ENCODE measurements around the gene GRAMD1A. TPM values are rescaled to one million over a fixed set of nuclear protein-coding genes. Genes with fewer than 3 reads are reported as not detected.

GRAMD1A gene
- total RNA-seq, 2 experiments from 2014 or later: 221 to 229 TPM

DNA sequence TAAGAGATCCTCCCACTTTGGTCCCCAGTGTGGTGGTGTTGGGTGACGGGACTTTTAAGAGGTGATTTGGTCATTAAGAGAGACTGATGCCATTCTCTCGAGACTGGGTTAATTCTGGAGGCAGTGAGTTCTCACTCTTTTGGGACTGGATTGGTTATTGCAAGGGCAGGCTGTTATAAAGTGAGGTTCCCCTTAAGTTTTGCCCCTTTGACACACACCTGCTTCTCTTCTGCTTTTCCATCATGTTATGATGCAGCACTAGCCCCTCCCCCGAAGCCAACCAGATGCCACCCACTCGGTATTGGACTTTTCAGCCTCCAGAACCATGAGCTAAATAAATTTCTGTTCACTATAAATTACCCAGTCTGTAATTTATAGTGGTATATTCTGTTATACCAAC lies 16.3 kb upstream of the GRAMD1A start:
- TF ChIP-seq, protein P1, sequence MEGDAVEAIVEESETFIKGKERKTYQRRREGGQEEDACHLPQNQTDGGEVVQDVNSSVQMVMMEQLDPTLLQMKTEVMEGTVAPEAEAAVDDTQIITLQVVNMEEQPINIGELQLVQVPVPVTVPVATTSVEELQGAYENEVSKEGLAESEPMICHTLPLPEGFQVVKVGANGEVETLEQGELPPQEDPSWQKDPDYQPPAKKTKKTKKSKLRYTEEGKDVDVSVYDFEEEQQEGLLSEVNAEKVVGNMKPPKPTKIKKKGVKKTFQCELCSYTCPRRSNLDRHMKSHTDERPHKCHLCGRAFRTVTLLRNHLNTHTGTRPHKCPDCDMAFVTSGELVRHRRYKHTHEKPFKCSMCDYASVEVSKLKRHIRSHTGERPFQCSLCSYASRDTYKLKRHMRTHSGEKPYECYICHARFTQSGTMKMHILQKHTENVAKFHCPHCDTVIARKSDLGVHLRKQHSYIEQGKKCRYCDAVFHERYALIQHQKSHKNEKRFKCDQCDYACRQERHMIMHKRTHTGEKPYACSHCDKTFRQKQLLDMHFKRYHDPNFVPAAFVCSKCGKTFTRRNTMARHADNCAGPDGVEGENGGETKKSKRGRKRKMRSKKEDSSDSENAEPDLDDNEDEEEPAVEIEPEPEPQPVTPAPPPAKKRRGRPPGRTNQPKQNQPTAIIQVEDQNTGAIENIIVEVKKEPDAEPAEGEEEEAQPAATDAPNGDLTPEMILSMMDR (IDR thresholded peaks at IDR 0.05): no peak

DNA sequence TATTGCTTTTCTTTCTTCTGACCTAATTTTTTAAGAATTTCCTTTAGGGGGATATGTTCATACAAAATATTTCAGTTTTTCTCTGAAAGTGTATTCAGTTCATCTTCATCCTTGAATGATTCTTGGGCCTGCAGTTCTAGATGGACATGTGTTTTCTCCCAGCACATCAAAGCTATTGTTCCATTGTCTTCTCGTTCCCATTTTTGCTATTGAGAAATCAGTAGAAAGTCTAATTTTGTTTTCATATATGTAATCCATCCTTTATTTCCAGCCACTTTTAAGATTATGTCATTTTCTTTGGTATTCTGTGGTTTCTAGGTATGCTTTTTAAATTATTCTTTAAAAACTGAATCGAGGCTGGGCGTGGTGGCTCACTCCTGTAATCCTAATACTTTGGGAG lies 15.8 kb upstream of the GRAMD1A start:
- Mint-ChIP-seq H3K27ac (no peak overlapping the region), H3K36me3 (ENCODE audit: low read depth) (no peaks in the 10 kb centered on the region), H3K9me3 (no peaks in the 10 kb centered on the region), H3K4me3 (no peak overlapping the region), H3K27me3 (no peaks in the 10 kb centered on the region), H3K4me1 (ENCODE audit: low read depth) (peaks cover 16% of the 10 kb centered on the region)
- Histone ChIP-seq H3K4me1 (ENCODE audit: insufficient read depth, low read length) (peaks cover 11% of the 10 kb centered on the region), H3K4me3 (ENCODE audit: low read length) (no peak overlapping the region), H3K9me3 (ENCODE audit: control insufficient read depth in 1 of 2, insufficient read depth in 1 of 2, low read length in 2 of 2) (no peaks in the 10 kb centered on the region), H3K27ac (ENCODE audit: low read depth in 1 of 2, low read length in 2 of 2) (no peak overlapping the region), H3K27me3 (ENCODE audit: control insufficient read depth in 1 of 2, insufficient read depth in 2 of 2, low read length in 2 of 2) (no peaks in the 10 kb centered on the region), H3K36me3 (ENCODE audit: insufficient read depth, low read length) (no peaks in the 10 kb centered on the region)
- ChIA-PET CTCF (no interaction called here), POLR2A (interaction anchor here (0.8 to 1.0 kb wide), 2 partner anchors 12 to 30 kb away, joined by 3 read pairs; no protein-coding TSS in a partner anchor)
- intact Hi-C loops (cut with DNase I, micrococcal nuclease): no loop called here
- TF ChIP-seq, protein P1 (IDR thresholded peaks at IDR 0.05): no peak
- DNase-seq (no peak), ATAC-seq (ENCODE audit: poor library complexity) (no peak)

More for the DNA sequence above, 16.3 kb upstream of the GRAMD1A start:
- no peak for DNase-seq
- H3K9me3 ChIP-seq (ENCODE audit: control insufficient read depth in 1 of 2, insufficient read depth in 1 of 2, low read length in 2 of 2): no peaks in the 10 kb centered on the region
- H3K4me3 Mint-ChIP-seq: no peak overlapping the region
- no peak overlapping the region for H3K27ac Mint-ChIP-seq
- H3K36me3 ChIP-seq (ENCODE audit: insufficient read depth, low read length): no peaks in the 10 kb centered on the region
- ChIA-PET CTCF (no interaction called here), POLR2A (interaction anchor here (0.8 to 1.0 kb wide), 2 partner anchors 13 to 31 kb away, joined by 3 read pairs; no protein-coding TSS in a partner anchor)
- ATAC-seq (ENCODE audit: poor library complexity): no peak
- peaks cover 11% of the 10 kb centered on the region for H3K4me1 ChIP-seq (ENCODE audit: insufficient read depth, low read length)
- H3K27me3 ChIP-seq (ENCODE audit: control insufficient read depth in 1 of 2, insufficient read depth in 2 of 2, low read length in 2 of 2): no peaks in the 10 kb centered on the region
- H3K27ac ChIP-seq (ENCODE audit: low read depth in 1 of 2, low read length in 2 of 2): no peak overlapping the region
- no peak overlapping the region for H3K4me3 ChIP-seq (ENCODE audit: low read length)
- no peaks in the 10 kb centered on the region for H3K9me3 Mint-ChIP-seq
- H3K27me3 Mint-ChIP-seq: no peaks in the 10 kb centered on the region
- intact Hi-C loops (cut with DNase I, micrococcal nuclease): no loop called here
- no peaks in the 10 kb centered on the region for H3K36me3 Mint-ChIP-seq (ENCODE audit: low read depth)
- peaks cover 16% of the 10 kb centered on the region for H3K4me1 Mint-ChIP-seq (ENCODE audit: low read depth)

DNA sequence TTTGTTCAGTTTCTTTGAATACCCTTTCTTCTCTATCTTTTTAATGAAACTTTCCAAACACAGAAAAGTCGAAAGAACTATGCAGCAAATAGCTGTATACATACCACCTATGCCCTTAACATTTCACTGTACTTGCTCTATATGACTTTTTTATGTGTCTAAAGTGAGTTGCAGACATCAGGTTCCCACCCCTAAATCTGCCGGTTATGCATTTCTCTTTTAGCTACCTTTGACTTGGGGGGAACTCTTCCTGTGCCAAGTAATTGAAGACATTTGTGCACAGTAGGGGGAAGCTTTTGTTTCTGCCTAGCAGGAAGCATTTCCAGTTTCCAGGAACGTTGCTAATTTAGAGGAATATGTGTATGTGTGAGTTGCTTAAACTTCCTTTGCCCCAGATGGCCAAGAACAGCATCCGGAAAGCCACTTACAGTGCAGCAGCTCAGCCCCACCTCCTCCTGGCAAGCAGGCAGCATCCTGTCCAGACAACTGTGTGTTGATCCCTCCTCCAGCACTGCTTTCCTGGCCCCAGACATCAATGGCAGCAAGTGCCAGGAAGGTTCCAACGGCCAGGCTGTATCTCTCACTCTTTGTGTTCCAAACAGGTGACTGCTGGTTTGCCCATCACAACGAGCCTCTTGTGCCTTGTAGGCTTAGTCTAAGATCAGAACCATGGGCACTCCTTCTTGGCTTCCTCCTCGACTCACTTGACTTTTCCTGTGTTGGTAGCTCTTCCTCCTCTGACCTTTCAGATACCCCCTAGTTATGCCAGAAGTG lies 14.7 kb upstream of the GRAMD1A start:
- Mint-ChIP-seq H3K4me1 (ENCODE audit: low read depth) (peaks cover 22% of the 10 kb centered on the region), H3K27ac (peak overlapping the region; percentile 50), H3K9me3 (no peaks in the 10 kb centered on the region), H3K4me3 (peak overlapping the region; percentile 43), H3K36me3 (ENCODE audit: low read depth) (no peaks in the 10 kb centered on the region), H3K27me3 (no peaks in the 10 kb centered on the region)
- H3K4me1 ChIP-seq (ENCODE audit: insufficient read depth, low read length): peaks cover 13% of the 10 kb centered on the region
- DNase-seq (peak in 6 of 14 experiments; percentile 29 to 56 (median 42)), ATAC-seq (ENCODE audit: poor library complexity) (peak; percentile 77)
- no peaks in the 10 kb centered on the region for H3K36me3 ChIP-seq (ENCODE audit: insufficient read depth, low read length)
- H3K27me3 ChIP-seq (ENCODE audit: control insufficient read depth in 1 of 2, insufficient read depth in 2 of 2, low read length in 2 of 2): no peaks in the 10 kb centered on the region
- intact Hi-C loops (cut with DNase I, micrococcal nuclease): no loop called here
- CTCF ChIA-PET: interaction anchor here (0.5 to 0.7 kb wide), 2 partner anchors 13 to 23 kb away, joined by 3 to 4 read pairs; no protein-coding TSS in a partner anchor
- POLR2A ChIA-PET: interaction anchor here (1.0 to 2.0 kb wide), 6 partner anchors 11 to 29 kb away, joined by 3 to 15 read pairs (median 6); partner anchors contain the start of gene GRAMD1A
- no peaks in the 10 kb centered on the region for H3K9me3 ChIP-seq (ENCODE audit: control insufficient read depth in 1 of 2, insufficient read depth in 1 of 2, low read length in 2 of 2)
- TF ChIP-seq, protein P1 (IDR thresholded peaks at IDR 0.05): no peak
- no peak overlapping the region for H3K4me3 ChIP-seq (ENCODE audit: low read length)
- H3K27ac ChIP-seq (ENCODE audit: low read depth in 1 of 2, low read length in 2 of 2): peak overlapping the region in 1 of 2 donors; percentile 8

Data from CD4-positive, alpha-beta T cell (primary cell).